Neural progenitor cell (in vitro differentiated cells): ENCODE data around the gene TTC27. TPM values are rescaled to one million over a fixed set of nuclear protein-coding genes. Genes with fewer than 3 reads are reported as not detected.
"Not testable (repeated sequence)": the region's sequence is repeated elsewhere in the genome, so short reads cannot be mapped to it uniquely, and the experiment has no call there.

Experiments
- DNase-seq: peaks from one replicate; pipeline ENCODE4 v3.0.0-alpha.2; 2016; ENCODE audit warnings: low spot score
- H2AFZ ChIP-seq: fragments of 200-600 bp; sonication (generic); replicated peaks from 2 replicates; pipeline ENCODE4 v1.6.1; 2016; ENCODE audit warnings: antibody characterized with exemption
- H3F3A ChIP-seq: fragments of 200-600 bp; sonication (generic); 2 replicates; pipeline ENCODE4 v1.6.1; 2016; ENCODE audit warnings: antibody characterized with exemption, low read depth
- H3K27ac ChIP-seq: fragments of 200-600 bp; sonication (generic); 2 replicates; pipeline ENCODE4 v1.5.1; 2016; ENCODE audit warnings: mild to moderate bottlenecking
- H3K27me3 ChIP-seq: fragments of 200-600 bp; sonication (generic); 2 replicates; pipeline ENCODE4 v1.6.1; 2016; ENCODE audit warnings: mild to moderate bottlenecking, moderate library complexity
- H3K36me3 ChIP-seq: fragments of 200-600 bp; sonication (generic); 2 replicates; pipeline ENCODE4 v1.5.1; 2016
- H3K4me1 ChIP-seq: fragments of 200-600 bp; sonication (generic); 2 replicates; pipeline ENCODE4 v1.6.1; 2016; ENCODE audit warnings: mixed run types
- H3K4me2 ChIP-seq: fragments of 200-600 bp; sonication (generic); 2 replicates; pipeline ENCODE4 v1.6.1; 2016
- H3K4me3 ChIP-seq: fragments of 200-600 bp; sonication (generic); 2 replicates; pipeline ENCODE4 v1.5.1; 2016
- H3K79me2 ChIP-seq: fragments of 200-600 bp; sonication (generic); 2 replicates; pipeline ENCODE4 v1.6.1; 2016; ENCODE audit warnings: low read depth
- H3K9ac ChIP-seq: fragments of 200-600 bp; sonication (generic); 2 replicates; pipeline ENCODE4 v1.6.1; 2016
- H3K9me3 ChIP-seq: fragments of 200-600 bp; sonication (generic); 2 replicates; pipeline ENCODE4 v1.5.1; 2016; ENCODE audit warnings: low read depth
- H4K20me1 ChIP-seq: fragments of 200-600 bp; sonication (generic); 2 replicates; pipeline ENCODE4 v1.6.1; 2016; ENCODE audit warnings: low read depth
- H3K27ac Mint-ChIP-seq: 3 replicates; pipeline ENCODE4 v1.8.0; 2021; ENCODE audit warnings: mixed read lengths
- H3K27me3 Mint-ChIP-seq: 2 replicates; pipeline ENCODE4 v1.8.0; 2022; ENCODE audit warnings: low read depth, mild to moderate bottlenecking, inconsistent platforms, moderate library complexity, mixed read lengths; ENCODE audit not compliant: insufficient read depth
- H3K36me3 Mint-ChIP-seq: 3 replicates; pipeline ENCODE4 v1.8.0; 2021; ENCODE audit warnings: mixed read lengths
- H3K4me1 Mint-ChIP-seq: 3 replicates; pipeline ENCODE4 v1.8.0; 2021; ENCODE audit warnings: mixed read lengths
- H3K4me3 Mint-ChIP-seq: 3 replicates; pipeline ENCODE4 v1.8.0; 2021; ENCODE audit warnings: mild to moderate bottlenecking, moderate library complexity, mixed read lengths
- H3K9me3 Mint-ChIP-seq: 3 replicates; pipeline ENCODE4 v1.8.0; 2020; ENCODE audit warnings: mixed read lengths
- CTCF ChIP-seq: fragments of 200-600 bp; sonication (generic); IDR thresholded peaks from 2 replicates; pipeline ENCODE4 v1.5.1; 2017; ENCODE audit warnings: antibody characterized with exemption, mild to moderate bottlenecking
- EZH2 ChIP-seq: fragments of 200-600 bp; sonication (generic); IDR thresholded peaks from 2 replicates; pipeline ENCODE4 v1.6.1; 2017; ENCODE audit warnings: antibody characterized with exemption, mild to moderate bottlenecking, moderate library complexity
- EZH2phosphoT487 ChIP-seq: fragments of 200-600 bp; sonication (generic); IDR thresholded peaks from 2 replicates; pipeline ENCODE4 v1.6.1; 2017; ENCODE audit warnings: antibody characterized with exemption
- total RNA-seq: library from RNA; depleted of rRNA; stranded (reverse); fragments of >200 nt; gene quantifications from 2 replicates; pipeline ENCODE4 v1.2.3, GENCODE V29; 2015; ENCODE audit warnings: low replicate concordance

TTC27 gene
- total RNA-seq, 1 donor from 2014 or later, result 32.5 TPM

- Histone ChIP-seq H3K27me3 (no peaks in the 10 kb centered on the region), H3K4me2 (no peak overlapping the region), H3K4me3 (no peak overlapping the region), H3K9ac (no peak overlapping the region), H3K9me3 (no peaks in the 10 kb centered on the region), H3K36me3 (no peaks in the 10 kb centered on the region), H4K20me1 (no peaks in the 10 kb centered on the region), H3K27ac (no peak overlapping the region), H3F3A (no peaks in the 10 kb centered on the region), H3K4me1 (no peaks in the 10 kb centered on the region), H2AFZ (no peak overlapping the region), H3K79me2 (no peaks in the 10 kb centered on the region)
- Mint-ChIP-seq H3K4me1 (no peaks in the 10 kb centered on the region), H3K27ac (no peak overlapping the region), H3K36me3 (no peaks in the 10 kb centered on the region), H3K27me3 (no peaks in the 10 kb centered on the region), H3K9me3 (peaks cover 14% of the 10 kb centered on the region), H3K4me3 (no peak overlapping the region)
- DNase-seq, result no peak
- TF ChIP-seq EZH2phosphoT487 (no peak), EZH2 (no peak), CTCF (no peak)
These were observed 214.4 kb downstream of the TTC27 start for GRCh38 chr2:32841931-32842898.

GRCh38 chr2:32843699-32844098 is 215.8 kb downstream of the TTC27 start:
- Histone ChIP-seq H3K79me2 (no peaks in the 10 kb centered on the region), H3F3A (no peaks in the 10 kb centered on the region), H3K4me3 (no peak overlapping the region), H2AFZ (no peak overlapping the region), H3K36me3 (no peaks in the 10 kb centered on the region), H3K4me1 (no peaks in the 10 kb centered on the region), H3K9me3 (no peaks in the 10 kb centered on the region), H3K27ac (no peak overlapping the region), H3K27me3 (no peaks in the 10 kb centered on the region), H3K9ac (no peak overlapping the region), H3K4me2 (no peak overlapping the region), H4K20me1 (no peaks in the 10 kb centered on the region)
- H3K36me3 Mint-ChIP-seq, result no peaks in the 10 kb centered on the region
- no peak overlapping the region for H3K27ac Mint-ChIP-seq
- H3K4me3 Mint-ChIP-seq, result no peak overlapping the region
- H3K27me3 Mint-ChIP-seq, result no peaks in the 10 kb centered on the region
- H3K9me3 Mint-ChIP-seq, result peaks cover 17% of the 10 kb centered on the region
- no peak for TF ChIP-seq CTCF
- TF ChIP-seq EZH2phosphoT487, result no peak
- no peak for TF ChIP-seq EZH2
- no peak for DNase-seq
- H3K4me1 Mint-ChIP-seq, result peaks cover 3% of the 10 kb centered on the region

- no peak overlapping the region for H3K4me3 Mint-ChIP-seq
- Histone ChIP-seq H3K27me3 (no peaks in the 10 kb centered on the region), H3K4me2 (no peak overlapping the region), H3K27ac (no peak overlapping the region), H2AFZ (no peak overlapping the region), H4K20me1 (no peaks in the 10 kb centered on the region), H3K9ac (no peak overlapping the region), H3K9me3 (no peaks in the 10 kb centered on the region), H3K36me3 (no peaks in the 10 kb centered on the region), H3K79me2 (no peaks in the 10 kb centered on the region), H3F3A (no peaks in the 10 kb centered on the region), H3K4me1 (no peaks in the 10 kb centered on the region), H3K4me3 (no peak overlapping the region)
- no peaks in the 10 kb centered on the region for H3K36me3 Mint-ChIP-seq
- peaks cover 17% of the 10 kb centered on the region for H3K9me3 Mint-ChIP-seq
- peaks cover 2% of the 10 kb centered on the region for H3K27me3 Mint-ChIP-seq
- no peak for DNase-seq
- no peak overlapping the region for H3K27ac Mint-ChIP-seq
- peaks cover 3% of the 10 kb centered on the region for H3K4me1 Mint-ChIP-seq
- no peak for TF ChIP-seq EZH2phosphoT487
- TF ChIP-seq EZH2, result no peak
These were observed 216.4 kb downstream of the TTC27 start for GRCh38 chr2:32844253-32844652.

GRCh38 chr2:32846274-32846673 is 218.4 kb downstream of the TTC27 start:
- DNase-seq, result not testable (repeated sequence)

More at GRCh38 chr2:32846274-32846673, 218.4 kb downstream of the TTC27 start:
- H3K9me3 Mint-ChIP-seq, result peaks cover 17% of the 10 kb centered on the region
- H3K4me3 ChIP-seq, H3K4me1 Mint-ChIP-seq, H3K4me3 Mint-ChIP-seq, H3K9me3 ChIP-seq, H3K27me3 Mint-ChIP-seq, H3K27ac ChIP-seq, H3K4me2 ChIP-seq, H3K27me3 ChIP-seq, H3K36me3 Mint-ChIP-seq, H3K36me3 ChIP-seq, H3F3A ChIP-seq, H3K27ac Mint-ChIP-seq, H3K9ac ChIP-seq, H3K79me2 ChIP-seq, H2AFZ ChIP-seq, H4K20me1 ChIP-seq, H3K4me1 ChIP-seq: not testable (repeated sequence)
